ENCODE results near the gene SLC41A2.
"Not testable (repeated sequence)": the region's sequence is repeated elsewhere in the genome, so short reads cannot be mapped to it uniquely, and the experiment has no call there.

GRCh38 chr12:104943401-104943800, 14.7 kb downstream of the SLC41A2 start:
- TF ChIP-seq CTCF (conservative IDR thresholded peaks at IDR 0.05; ENCODE audit: low read depth, low read length); POLR2A (IDR thresholded peaks at IDR 0.05; ENCODE audit: low read depth, low read length); BHLHE40 (IDR thresholded peaks at IDR 0.05; ENCODE audit: low read depth, low read length); NFE2L2 (IDR thresholded peaks at IDR 0.05; ENCODE audit: low read depth, low read length): not testable (repeated sequence)
